ENCODE data around the gene KCMF1.

KCMF1 gene

GRCh38 chr2:85015653-85016360 lies 44.8 kb downstream of the KCMF1 start:
- no peak overlapping the region for H3K4me3 ChIP-seq (ENCODE audit: low read depth, low read length)
- DNase-seq (ENCODE audit: low read depth): no peak

GRCh38 chr2:85016446-85016845 lies 45.5 kb downstream of the KCMF1 start:
- H3K4me3 ChIP-seq (ENCODE audit: low read depth, low read length): no peak overlapping the region
- DNase-seq (ENCODE audit: low read depth): no peak

GRCh38 chr2:85017411-85018048 lies 46.6 kb downstream of the KCMF1 start:
- no peak for DNase-seq (ENCODE audit: low read depth)
- no peak overlapping the region for H3K4me3 ChIP-seq (ENCODE audit: low read depth, low read length)

GRCh38 chr2:85018049-85018447 lies 47.1 kb downstream of the KCMF1 start:
- no peak for DNase-seq (ENCODE audit: low read depth)
- H3K4me3 ChIP-seq (ENCODE audit: low read depth, low read length): no peak overlapping the region

GRCh38 chr2:85019121-85019520 lies 48.2 kb downstream of the KCMF1 start:
- no peak for DNase-seq (ENCODE audit: low read depth)
- H3K4me3 ChIP-seq (ENCODE audit: low read depth, low read length): no peak overlapping the region

- no peak overlapping the region for H3K4me3 ChIP-seq (ENCODE audit: low read depth, low read length)
Observed at GRCh38 chr2:85022232-85022631, 51.3 kb downstream of the KCMF1 start.

GRCh38 chr2:85024372-85025047 lies 53.5 kb downstream of the KCMF1 start:
- H3K4me3 ChIP-seq (ENCODE audit: low read depth, low read length): no peak overlapping the region
- DNase-seq (ENCODE audit: low read depth): no peak

More at GRCh38 chr2:85022232-85022631, 51.3 kb downstream of the KCMF1 start:
- DNase-seq (ENCODE audit: low read depth): no peak

- H3K4me3 ChIP-seq (ENCODE audit: low read depth, low read length): no peak overlapping the region
- no peak for DNase-seq (ENCODE audit: low read depth)
Observed at GRCh38 chr2:85032621-85033020, 61.7 kb downstream of the KCMF1 start.

GRCh38 chr2:85033388-85033787 lies 62.4 kb downstream of the KCMF1 start:
- H3K4me3 ChIP-seq (ENCODE audit: low read depth, low read length): no peak overlapping the region
- DNase-seq (ENCODE audit: low read depth): no peak

- no peak overlapping the region for H3K4me3 ChIP-seq (ENCODE audit: low read depth, low read length)
Observed at GRCh38 chr2:85034158-85034557, 63.2 kb downstream of the KCMF1 start.

GRCh38 chr2:85037622-85038021 lies 66.7 kb downstream of the KCMF1 start:
- DNase-seq (ENCODE audit: low read depth): no peak

More at GRCh38 chr2:85034158-85034557, 63.2 kb downstream of the KCMF1 start:
- no peak for DNase-seq (ENCODE audit: low read depth)

GRCh38 chr2:85042330-85042729 lies 71.4 kb downstream of the KCMF1 start:
- no peak overlapping the region for H3K4me3 ChIP-seq (ENCODE audit: low read depth, low read length)
- no peak for DNase-seq (ENCODE audit: low read depth)

More at GRCh38 chr2:85037622-85038021, 66.7 kb downstream of the KCMF1 start:
- no peak overlapping the region for H3K4me3 ChIP-seq (ENCODE audit: low read depth, low read length)

GRCh38 chr2:85048534-85048933 lies 77.6 kb downstream of the KCMF1 start:
- H3K4me3 ChIP-seq (ENCODE audit: low read depth, low read length): no peak overlapping the region
- DNase-seq (ENCODE audit: low read depth): no peak

- no peak overlapping the region for H3K4me3 ChIP-seq (ENCODE audit: low read depth, low read length)
- DNase-seq (ENCODE audit: low read depth): no peak
Observed at GRCh38 chr2:85049236-85049635, 78.3 kb downstream of the KCMF1 start.

GRCh38 chr2:85053802-85054201 lies 82.8 kb downstream of the KCMF1 start:
- no peak for DNase-seq (ENCODE audit: low read depth)

GRCh38 chr2:85057226-85057962 lies 86.4 kb downstream of the KCMF1 start:
- no peak overlapping the region for H3K4me3 ChIP-seq (ENCODE audit: low read depth, low read length)
- DNase-seq (ENCODE audit: low read depth): no peak

More at GRCh38 chr2:85053802-85054201, 82.8 kb downstream of the KCMF1 start:
- no peak overlapping the region for H3K4me3 ChIP-seq (ENCODE audit: low read depth, low read length)

GRCh38 chr2:85061896-85062295 lies 90.9 kb downstream of the KCMF1 start:
- no peak for DNase-seq (ENCODE audit: low read depth)
- no peak overlapping the region for H3K4me3 ChIP-seq (ENCODE audit: low read depth, low read length)

GRCh38 chr2:85062565-85062964 lies 91.6 kb downstream of the KCMF1 start:
- no peak overlapping the region for H3K4me3 ChIP-seq (ENCODE audit: low read depth, low read length)
- DNase-seq (ENCODE audit: low read depth): no peak

- no peak for DNase-seq (ENCODE audit: low read depth)
- no peak overlapping the region for H3K4me3 ChIP-seq (ENCODE audit: low read depth, low read length)
Observed at GRCh38 chr2:85063981-85064599, 93.1 kb downstream of the KCMF1 start.
